Measurements from ENCODE around the gene GPR31.

- no peak for TF ChIP-seq EZH2 (IDR thresholded peaks at IDR 0.05; ENCODE audit: insufficient read depth, low read length)
- TF ChIP-seq CTCF (IDR thresholded peaks at IDR 0.05; ENCODE audit: insufficient read depth, low read depth, low read length), result no peak
These were observed 43.0 kb upstream of the GPR31 start for GRCh38 chr6:167200806-167201205.

All from astrocyte (in vitro differentiated cells and primary cell).